HepG2 (cell line): Measurements from ENCODE around the gene ISG20L2. TPM values are rescaled to one million over a fixed set of nuclear protein-coding genes. Genes with fewer than 3 reads are reported as not detected.

ENCODE experiments used
- ATF7-NPFF ChIP-seq: sonication (generic); formaldehyde crosslinking; IDR thresholded peaks from 2 replicates; pipeline ENCODE4 v1.8.1; 2023; ENCODE audit warnings: mild to moderate bottlenecking, low read depth, missing genetic modification reagents, moderate library complexity
- ETV6 ChIP-seq: sonication (generic); formaldehyde crosslinking; conservative IDR thresholded peaks from 2 replicates; pipeline ENCODE4 v1.4.0; 2020; ENCODE audit warnings: missing genetic modification reagents
- FOXP1 ChIP-seq, 2 experiments: fragments of 450-650 bp in 1 of 2; IDR thresholded peaks; 2 replicates each; pipeline ENCODE4 v1.6.1; 2017 to 2018; ENCODE audit warnings: antibody characterized with exemption in 1 of 2
- GMEB1 ChIP-seq: sonication (generic); formaldehyde crosslinking; IDR thresholded peaks from 2 replicates; pipeline ENCODE4 v1.5.1; 2020; ENCODE audit warnings: missing genetic modification reagents, mild to moderate bottlenecking, borderline replicate concordance
- KDM5B ChIP-seq: sonication (generic); formaldehyde crosslinking; IDR thresholded peaks from 2 replicates; pipeline ENCODE4 v1.4.0; 2020; ENCODE audit warnings: missing genetic modification reagents, mild to moderate bottlenecking, borderline replicate concordance
- NAIF1 ChIP-seq: sonication (generic); formaldehyde crosslinking; IDR thresholded peaks from 2 replicates; pipeline ENCODE4 v1.5.0; 2020; ENCODE audit warnings: mild to moderate bottlenecking, missing genetic modification reagents, borderline replicate concordance
- POLR2AphosphoS5 ChIP-seq: IDR thresholded peaks from 2 replicates; pipeline ENCODE4 v1.6.1; 2012; ENCODE audit warnings: low read depth, low read length
- SMAD1 ChIP-seq: sonication (generic); formaldehyde crosslinking; IDR thresholded peaks from 2 replicates; pipeline ENCODE4 v1.4.0; 2020; ENCODE audit warnings: missing genetic modification reagents, low read depth, mild to moderate bottlenecking, borderline replicate concordance
- SP1 ChIP-seq, 2 experiments: fragments of 450-650 bp in 1 of 2; sonication (generic) in 1 of 2; formaldehyde crosslinking in 1 of 2; IDR thresholded peaks; 2 replicates each; pipeline versions ENCODE4 v1.4.0 to v1.6.1; 2016 to 2020; ENCODE audit warnings: missing genetic modification reagents in 1 of 2
- SP140L ChIP-seq: sonication (generic); formaldehyde crosslinking; IDR thresholded peaks from 2 replicates; pipeline ENCODE4 v1.4.0; 2020; ENCODE audit warnings: missing genetic modification reagents, borderline replicate concordance
- ZBTB2 ChIP-seq: sonication (generic); formaldehyde crosslinking; IDR thresholded peaks from 2 replicates; pipeline ENCODE4 v1.8.0; 2022; ENCODE audit warnings: low read depth, missing genetic modification reagents
- ZIK1 ChIP-seq: sonication (generic); formaldehyde crosslinking; IDR thresholded peaks from 2 replicates; pipeline ENCODE4 v1.5.0; 2020; ENCODE audit warnings: mild to moderate bottlenecking, low read depth, missing genetic modification reagents, borderline replicate concordance
- ZNF160 ChIP-seq: sonication (generic); formaldehyde crosslinking; IDR thresholded peaks from 2 replicates; pipeline ENCODE4 v1.8.0; 2022; ENCODE audit warnings: mild to moderate bottlenecking, inconsistent platforms, missing genetic modification reagents
- ZNF562 ChIP-seq: sonication (generic); formaldehyde crosslinking; IDR thresholded peaks from 2 replicates; pipeline ENCODE4 v1.8.0; 2022; ENCODE audit warnings: missing genetic modification reagents, borderline replicate concordance
- ZNF605 ChIP-seq: sonication (generic); formaldehyde crosslinking; IDR thresholded peaks from 2 replicates; pipeline ENCODE4 v1.8.0; 2022; ENCODE audit warnings: mild to moderate bottlenecking, missing genetic modification reagents
- ZNF615 ChIP-seq: sonication (generic); formaldehyde crosslinking; IDR thresholded peaks from 2 replicates; pipeline ENCODE4 v1.5.0; 2020; ENCODE audit warnings: mild to moderate bottlenecking, missing genetic modification reagents, borderline replicate concordance
- ZNF775 ChIP-seq: sonication (generic); formaldehyde crosslinking; IDR thresholded peaks from 2 replicates; pipeline ENCODE4 v1.4.0; 2020; ENCODE audit warnings: missing genetic modification reagents, mild to moderate bottlenecking, moderate library complexity, borderline replicate concordance
- ZNF776 ChIP-seq: sonication (generic); formaldehyde crosslinking; IDR thresholded peaks from 2 replicates; pipeline ENCODE4 v1.4.0; 2020; ENCODE audit warnings: mild to moderate bottlenecking, missing genetic modification reagents
- ZNF780A ChIP-seq: sonication (generic); formaldehyde crosslinking; IDR thresholded peaks from 2 replicates; pipeline ENCODE4 v1.8.0; 2022; ENCODE audit warnings: mild to moderate bottlenecking, missing genetic modification reagents, moderate library complexity
- ZNF841 ChIP-seq: sonication (generic); formaldehyde crosslinking; IDR thresholded peaks from 2 replicates; pipeline ENCODE4 v1.8.1; 2023; ENCODE audit warnings: missing genetic modification reagents, borderline replicate concordance
- polyA plus RNA-seq, 8 experiments: library from polyadenylated mRNA; depleted of rRNA in 3 of 8; stranded (reverse) in 7 of 8; unstranded in 1 of 8; fragments of >200 nt; fragmentation: Illumina TruSeq in 4 of 8; extraction: Trizol in 4 of 8; gene quantifications; 2 replicates each; pipeline versions ENCODE4 v1.2.1 to v1.2.3, GENCODE V29; 2011 to 2016; ENCODE audit warnings: low read depth in 4 of 8, missing spikeins in 1 of 8, mixed read lengths in 1 of 8; ENCODE audit not compliant: insufficient read depth in 1 of 8
- total RNA-seq, 5 experiments: library from RNA; depleted of rRNA; stranded (reverse); fragments of >200 nt; fragmentation: Illumina TruSeq; extraction: Trizol; gene quantifications; 2 replicates each; pipeline ENCODE4 v1.2.3, GENCODE V29; 2016; ENCODE audit warnings: low read depth in 1 of 5
- TF ChIP-seq, protein P1 (sequence below): sonication (generic); formaldehyde crosslinking; IDR thresholded peaks from 2 replicates; pipeline ENCODE4 v1.9.0; 2021; ENCODE audit warnings: missing genetic modification reagents, borderline replicate concordance
- TF ChIP-seq, protein P2 (sequence below): sonication (generic); formaldehyde crosslinking; IDR thresholded peaks from 2 replicates; pipeline ENCODE4 v1.5.0; 2020; ENCODE audit warnings: mild to moderate bottlenecking, low read depth, missing genetic modification reagents, borderline replicate concordance

Gene ISG20L2
- total and polyA plus RNA-seq, 2 of the 13 experiments (the other 11 are each of a cell fraction or from before 2014, with no cell fraction given), result 19.8 to 21.3 TPM

DNA sequence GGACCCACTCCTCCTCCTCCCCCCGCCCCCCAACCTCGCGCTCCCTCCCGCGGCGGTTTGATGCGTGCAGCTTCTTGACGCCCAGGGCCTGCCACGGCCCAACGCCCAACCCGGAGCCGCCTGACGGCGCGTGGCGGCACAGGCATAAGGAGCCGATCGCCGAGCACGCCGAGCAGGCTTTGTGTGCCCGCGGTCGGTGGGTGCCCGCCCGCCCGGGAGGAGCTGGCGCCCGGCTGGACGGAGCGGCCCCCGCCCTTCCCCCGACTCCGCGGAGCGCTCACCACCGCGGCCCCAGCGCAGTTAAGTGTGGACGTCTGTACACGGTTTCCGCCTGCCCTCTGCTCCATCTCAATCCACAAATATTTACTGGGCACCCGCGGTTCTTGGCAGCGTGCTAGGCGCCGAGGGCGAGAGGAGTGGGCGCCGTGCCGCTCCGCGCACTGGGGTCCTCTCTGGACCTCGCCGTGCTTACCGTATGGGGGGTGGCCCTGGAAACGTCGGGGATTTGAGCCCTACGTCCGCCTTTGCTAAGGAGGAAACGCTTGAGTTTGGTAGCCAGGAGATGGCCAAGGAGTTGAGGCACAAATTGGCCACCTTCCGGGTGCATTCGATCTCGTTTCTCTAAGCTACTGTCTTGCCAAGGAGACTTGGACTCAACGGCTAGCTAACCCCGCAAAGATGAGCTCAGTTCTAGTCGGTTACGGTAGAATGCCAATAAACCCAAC lies 23.4 kb upstream of the ISG20L2 start (continued):
- TF ChIP-seq NAIF1 (CRISPR knock-in tag) (no peak), ZNF160 (no peak; the same call in 1 of the 2 replicates), SP140L (CRISPR knock-in tag) (no peak), ZNF841 (CRISPR knock-in tag) (no peak), ZNF605 (CRISPR knock-in tag) (no peak), ZIK1 (CRISPR knock-in tag) (peak; percentile 84), SMAD1 (CRISPR knock-in tag) (peak; percentile 64; the same call in 1 of the 2 replicates), FOXP1 (IDR thresholded peaks at IDR 0.05) (no peak), FOXP1 (CRISPR knock-in tag; IDR thresholded peaks at IDR 0.05) (0 out of 2 replicates have a peak, but pooled peaks have one; percentile 13), ZBTB2 (CRISPR knock-in tag) (peak; percentile 84), ZNF780A (CRISPR knock-in tag) (no peak), POLR2AphosphoS5 (no peak), ZNF776 (CRISPR knock-in tag) (no peak), ZNF562 (CRISPR knock-in tag) (peak; percentile 35; the same call in 1 of the 2 replicates), ATF7-NPFF (peak; percentile 53; the same call in 1 of the 2 replicates), ETV6 (CRISPR knock-in tag) (peak; percentile 87), SP1 (IDR thresholded peaks at IDR 0.05) (no peak), SP1 (CRISPR knock-in tag; IDR thresholded peaks at IDR 0.05) (peak; percentile 66), KDM5B (peak; percentile 44; the same call in 1 of the 2 replicates), GMEB1 (CRISPR knock-in tag) (peak; percentile 86), ZNF775 (no peak), ZNF615 (no peak)
- TF ChIP-seq, protein P1, sequence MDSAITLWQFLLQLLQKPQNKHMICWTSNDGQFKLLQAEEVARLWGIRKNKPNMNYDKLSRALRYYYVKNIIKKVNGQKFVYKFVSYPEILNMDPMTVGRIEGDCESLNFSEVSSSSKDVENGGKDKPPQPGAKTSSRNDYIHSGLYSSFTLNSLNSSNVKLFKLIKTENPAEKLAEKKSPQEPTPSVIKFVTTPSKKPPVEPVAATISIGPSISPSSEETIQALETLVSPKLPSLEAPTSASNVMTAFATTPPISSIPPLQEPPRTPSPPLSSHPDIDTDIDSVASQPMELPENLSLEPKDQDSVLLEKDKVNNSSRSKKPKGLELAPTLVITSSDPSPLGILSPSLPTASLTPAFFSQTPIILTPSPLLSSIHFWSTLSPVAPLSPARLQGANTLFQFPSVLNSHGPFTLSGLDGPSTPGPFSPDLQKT (CRISPR knock-in tag), result 0 out of 2 replicates have a peak, but pooled peaks have one; percentile 45
- TF ChIP-seq, protein P2, sequence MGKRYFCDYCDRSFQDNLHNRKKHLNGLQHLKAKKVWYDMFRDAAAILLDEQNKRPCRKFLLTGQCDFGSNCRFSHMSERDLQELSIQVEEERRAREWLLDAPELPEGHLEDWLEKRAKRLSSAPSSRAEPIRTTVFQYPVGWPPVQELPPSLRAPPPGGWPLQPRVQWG (CRISPR knock-in tag), result no peak
